Left renal pelvis (tissue), 4 donors: ENCODE measurements around the gene ACOT13. TPM values are rescaled to one million over a fixed set of nuclear protein-coding genes. Genes with fewer than 3 reads are reported as not detected.
"Not testable (repeated sequence)": the region's sequence is repeated elsewhere in the genome, so short reads cannot be mapped to it uniquely, and the experiment has no call there.

Experiments used
- DNase-seq, 4 donors: peaks; one replicate each; pipeline ENCODE4 v3.0.0-alpha.2; 2013; ENCODE audit warnings: low read depth in 4 of 4, low spot score in 3 of 4
- polyA plus RNA-seq, 4 donors: library from polyadenylated mRNA; unstranded; fragments of 120-200 nt; gene quantifications; one replicate each; pipeline ENCODE4 v1.2.1, GENCODE V29; 2013; ENCODE audit not compliant: insufficient read length in 4 of 4

The ACOT13 gene
- polyA plus RNA-seq, 4 donors, result 17.0 to 45.2 (median 36.1) TPM

DNA sequence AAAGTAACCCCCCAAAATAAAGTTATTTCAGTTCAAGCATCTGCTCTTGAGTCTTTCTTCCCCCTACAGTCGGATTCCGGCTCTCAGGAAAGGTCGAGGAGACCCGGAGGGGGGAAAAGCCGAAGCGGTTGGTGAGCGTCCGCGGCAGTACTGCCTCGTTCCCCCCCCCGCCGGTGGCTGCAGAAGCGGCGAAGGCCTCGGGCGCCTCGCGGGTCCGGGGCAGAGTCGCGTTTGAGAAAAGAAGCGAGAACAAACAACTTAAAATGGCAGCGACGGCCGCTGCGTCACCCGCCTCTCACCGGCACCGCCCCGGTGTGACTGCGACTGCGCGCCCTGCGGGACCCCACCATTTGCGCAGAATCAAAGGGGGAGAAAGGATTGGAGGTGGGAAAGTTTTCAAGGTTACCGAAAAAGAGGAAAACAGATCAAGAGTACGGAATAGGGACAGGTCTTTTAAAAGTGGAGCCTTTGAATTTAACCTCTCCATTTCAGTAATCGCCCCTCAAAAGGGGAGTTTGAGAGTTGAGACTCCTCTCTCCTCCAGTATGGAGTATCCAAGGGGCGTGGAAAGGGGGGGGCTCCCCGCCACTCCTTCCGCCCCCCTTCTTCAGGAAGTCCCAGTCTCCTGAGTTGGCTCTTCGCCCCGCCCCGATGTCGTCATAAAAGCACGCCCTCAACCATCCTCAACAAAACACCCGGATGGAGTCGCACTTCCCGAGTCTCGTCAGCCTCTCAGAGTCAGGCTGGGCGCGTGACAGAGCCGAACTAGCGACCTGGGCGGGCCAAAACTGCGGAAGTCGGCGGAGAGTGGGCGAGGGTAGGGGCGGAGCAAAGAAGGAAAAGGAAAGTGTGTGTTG lies 54.0 kb downstream of the ACOT13 start:
- peak; percentile 100 for DNase-seq

DNA sequence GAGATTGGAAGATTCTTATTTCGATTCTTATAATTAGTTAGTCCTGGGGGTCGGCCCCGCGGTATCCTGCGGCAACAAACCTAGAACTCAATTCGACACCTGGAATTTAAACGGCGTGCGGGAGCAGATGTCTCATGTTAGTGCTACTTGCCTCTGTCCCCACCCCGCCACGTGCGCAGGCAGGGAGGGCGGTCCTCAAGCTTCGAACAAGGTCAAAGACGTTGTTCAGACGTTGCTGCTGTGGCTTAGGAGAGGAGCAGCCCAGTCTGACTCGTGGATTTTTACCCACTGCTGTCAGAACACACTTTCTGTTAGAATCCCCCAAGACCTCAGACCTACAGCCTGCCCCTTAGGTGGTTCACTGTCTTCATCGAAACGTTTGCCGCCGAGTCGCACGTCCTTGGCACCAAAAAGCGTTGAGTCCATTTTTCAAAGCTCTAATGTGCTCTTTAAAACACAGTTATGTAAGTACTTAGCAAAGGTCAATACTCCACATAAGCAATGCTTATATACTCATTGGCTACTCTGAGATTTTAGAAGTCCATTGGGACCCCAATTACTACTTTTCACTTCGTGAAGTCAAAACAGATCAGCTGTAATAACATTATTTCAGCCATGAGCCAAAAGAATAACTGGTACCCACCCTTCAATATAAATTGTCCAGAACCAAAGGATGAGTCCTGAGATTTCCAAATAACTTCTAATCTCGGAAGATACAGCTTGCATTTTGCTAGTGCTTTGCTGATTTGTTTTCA lies 54.8 kb downstream of the ACOT13 start:
- no peak for DNase-seq

DNA sequence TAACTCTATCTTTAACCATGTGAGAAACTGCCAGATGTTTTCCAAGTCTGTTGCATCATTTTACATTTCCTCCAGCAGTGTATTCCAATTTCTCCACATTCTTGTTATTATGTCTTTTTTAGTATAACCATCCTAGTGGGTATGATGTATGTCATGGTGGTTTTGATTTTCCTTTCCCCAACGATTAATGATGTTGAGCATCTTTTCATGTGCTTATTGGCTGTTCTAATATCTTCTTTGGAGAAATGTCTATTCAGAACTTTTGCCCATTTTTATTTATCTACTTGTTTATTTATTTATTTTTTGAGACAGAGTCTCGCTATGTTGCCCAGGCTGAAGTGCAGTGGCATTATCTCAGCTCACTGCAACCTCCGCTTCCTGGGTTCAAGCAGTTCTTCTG lies 56.4 kb downstream of the ACOT13 start:
- DNase-seq, result no peak

DNA sequence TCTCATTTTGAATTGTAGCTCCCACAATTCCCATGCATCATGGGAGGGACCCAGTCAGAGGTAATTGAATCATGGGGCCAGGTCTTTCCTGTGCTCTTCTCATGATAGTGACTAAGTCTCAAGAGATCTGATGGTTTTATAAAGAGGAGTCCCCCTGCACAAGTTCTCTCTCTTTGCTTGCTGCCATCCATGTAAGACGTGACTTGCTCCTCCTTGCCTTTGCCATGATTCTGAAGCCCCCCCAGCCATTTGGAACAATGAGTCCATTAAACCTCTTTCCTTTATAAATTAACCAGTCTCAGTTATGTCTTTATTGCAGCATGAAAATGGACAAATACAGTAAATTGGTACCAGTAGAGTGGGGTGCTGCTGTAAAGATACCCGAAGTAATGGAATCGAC lies 63.8 kb downstream of the ACOT13 start:
- DNase-seq, result not testable (repeated sequence)

DNA sequence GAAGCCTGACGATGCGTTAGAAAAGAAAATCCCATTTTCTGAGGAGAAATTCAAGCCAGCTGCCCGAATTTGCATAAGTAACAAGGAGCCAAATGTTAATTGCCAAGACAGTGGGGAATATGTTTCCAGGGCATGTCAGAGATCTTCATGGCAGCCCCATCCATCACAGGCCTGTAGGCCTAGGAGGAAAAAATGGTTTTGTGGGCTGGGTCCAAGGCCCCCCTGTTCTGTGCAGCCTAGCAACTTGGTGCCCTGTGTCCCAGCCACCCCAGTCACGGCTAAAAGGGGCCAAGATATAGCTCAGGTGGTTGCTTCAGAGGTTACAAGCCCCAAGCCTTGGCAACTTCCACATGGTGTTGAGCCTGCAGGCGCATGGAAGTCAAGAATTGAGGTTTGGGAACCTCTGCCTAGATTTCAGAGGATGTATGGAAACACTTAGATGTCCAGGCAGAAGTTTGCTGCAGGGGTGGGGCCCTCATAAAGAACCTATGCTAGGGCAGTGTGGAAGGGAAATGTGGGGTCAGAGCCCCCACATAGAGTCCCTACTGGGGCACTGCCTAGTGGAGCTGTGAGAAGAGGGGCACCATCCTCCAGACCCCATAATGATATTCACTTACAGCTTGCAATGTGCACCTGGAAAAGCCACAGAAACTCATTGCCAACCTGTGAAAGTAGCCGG lies 64.7 kb downstream of the ACOT13 start:
- not testable (repeated sequence) for DNase-seq

DNA sequence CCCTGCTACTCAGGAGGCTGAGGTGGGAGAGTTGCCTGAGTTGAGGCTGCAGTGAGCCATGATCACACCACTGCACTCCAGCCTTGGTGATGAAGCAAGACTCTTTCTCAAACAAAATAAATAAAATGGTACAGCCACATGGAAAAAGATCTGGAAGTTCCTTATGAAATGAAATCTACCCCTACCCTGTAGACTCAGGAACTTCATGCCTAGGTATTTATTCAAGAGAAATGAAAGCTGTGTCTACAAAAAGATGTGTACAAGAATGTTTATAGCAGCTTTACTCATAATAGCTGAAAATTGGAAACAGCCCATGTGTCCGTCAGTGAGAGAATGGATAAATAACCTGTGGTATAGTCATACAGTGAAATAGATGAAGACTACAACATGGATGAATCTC lies 67.3 kb downstream of the ACOT13 start:
- DNase-seq, result no peak

DNA sequence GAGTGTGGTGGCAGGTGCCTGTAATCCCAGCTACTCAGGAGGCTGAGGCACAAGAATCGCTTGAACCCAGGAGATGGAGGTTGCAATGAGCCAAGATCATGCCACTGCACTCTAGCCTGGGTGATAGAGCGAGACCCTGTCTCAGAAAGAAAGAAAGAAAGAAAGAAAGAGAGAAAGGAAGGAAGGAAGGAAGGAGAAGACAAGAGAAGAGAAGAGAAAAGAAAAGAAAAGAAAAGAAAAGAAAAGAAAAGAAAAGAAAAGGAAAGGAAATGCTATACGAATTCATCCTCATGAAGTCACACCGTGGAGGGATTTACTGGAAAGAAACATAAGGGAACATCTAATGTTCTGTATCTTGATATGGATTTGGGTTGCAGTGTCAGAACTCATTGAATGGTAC lies 67.8 kb downstream of the ACOT13 start:
- not testable (repeated sequence) for DNase-seq

DNA sequence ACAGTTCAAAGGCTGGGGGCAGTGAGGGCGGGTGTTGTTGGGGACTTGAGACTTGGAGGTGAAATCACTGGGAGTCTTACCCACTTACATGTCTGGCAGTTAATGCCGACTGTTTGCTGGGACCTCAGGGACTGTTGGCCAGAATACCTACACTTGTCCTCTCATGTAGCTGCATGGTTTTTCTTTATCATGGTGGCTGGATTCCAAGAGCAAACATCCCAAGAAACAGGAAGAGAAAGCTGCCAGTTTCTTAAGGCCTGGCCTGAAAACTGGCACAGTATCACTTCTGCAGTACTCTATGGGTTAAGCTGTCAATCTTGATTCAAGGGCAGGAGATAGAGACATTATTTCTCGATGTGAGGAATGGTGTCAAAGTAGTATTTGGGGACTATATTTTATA lies 71.9 kb downstream of the ACOT13 start:
- no peak for DNase-seq

DNA sequence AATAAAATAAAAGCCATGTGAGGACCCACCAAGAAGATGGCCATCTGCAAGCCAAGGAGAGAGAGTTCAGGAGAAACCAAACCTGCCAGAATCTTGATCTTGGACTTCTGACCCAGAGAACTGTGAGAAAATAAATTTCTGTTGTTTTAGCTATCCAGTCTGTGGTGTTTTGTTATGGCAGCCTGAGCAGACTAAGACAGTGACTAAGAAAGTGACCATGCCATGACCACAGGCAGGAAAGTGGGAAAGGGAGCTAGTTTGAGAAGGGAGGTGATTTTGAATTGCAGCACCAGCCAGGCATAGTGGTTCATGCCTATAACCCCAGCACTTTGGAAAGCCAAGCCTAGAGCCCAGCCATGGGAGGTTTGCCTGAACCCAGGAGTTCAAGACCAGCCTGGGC lies 74.0 kb downstream of the ACOT13 start:
- DNase-seq, result no peak

DNA sequence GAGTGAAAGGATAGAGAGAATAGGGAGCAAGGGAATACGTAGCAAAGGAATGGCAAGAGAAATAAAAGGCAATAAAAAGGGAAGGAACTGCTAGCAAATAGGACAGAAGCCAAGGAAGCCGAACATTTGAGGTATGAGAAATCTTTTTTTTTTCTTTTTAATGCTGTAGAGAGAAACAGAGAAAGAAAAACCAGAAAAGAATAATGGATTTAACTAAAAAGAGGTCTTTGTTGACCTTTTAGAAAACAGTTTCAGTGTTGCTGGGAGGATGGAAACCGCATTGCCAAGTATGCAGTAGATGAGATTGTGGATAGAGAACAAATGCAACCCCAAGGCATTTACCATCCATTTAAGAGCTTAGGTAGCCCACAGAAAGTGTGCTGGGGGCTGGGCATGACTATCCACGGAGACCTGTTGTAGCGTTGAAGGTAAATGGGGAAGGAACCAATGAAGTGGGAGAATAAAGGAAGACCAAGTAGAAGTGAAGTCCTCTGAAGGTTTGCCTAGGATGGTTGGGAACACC lies 75.4 kb downstream of the ACOT13 start:
- DNase-seq, result no peak

DNA sequence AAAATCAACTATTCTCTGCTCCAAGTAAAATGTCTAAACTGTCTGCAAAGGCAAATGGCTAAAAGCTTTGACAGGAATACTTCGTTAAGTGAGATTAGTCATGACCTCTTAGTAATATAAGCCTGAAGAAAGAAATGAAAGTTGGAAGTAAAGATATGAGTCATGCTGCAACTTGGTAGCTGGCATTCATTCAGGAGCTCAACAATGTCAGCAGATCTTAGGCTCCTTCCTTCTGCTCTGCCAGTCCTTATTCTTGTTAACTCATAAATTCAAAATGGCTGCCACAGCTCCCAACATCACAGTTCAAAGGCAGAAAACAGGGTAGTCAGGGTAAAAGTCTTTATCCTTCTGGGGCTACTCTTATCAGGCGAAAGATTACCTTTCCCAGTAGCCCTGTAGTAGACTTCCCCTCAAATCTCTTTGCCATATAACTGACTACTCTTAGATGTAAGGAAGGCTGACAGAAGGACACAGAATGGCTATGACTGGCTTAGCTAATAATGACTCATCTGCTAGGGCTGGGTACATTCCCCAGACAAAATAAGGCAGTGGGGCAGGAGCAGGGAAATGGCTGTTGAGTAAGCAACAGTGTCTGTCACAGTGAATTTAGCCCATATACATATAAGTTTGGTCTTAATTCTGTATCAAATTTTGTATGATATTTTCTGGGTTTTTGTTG lies 76.5 kb downstream of the ACOT13 start:
- DNase-seq, result no peak

DNA sequence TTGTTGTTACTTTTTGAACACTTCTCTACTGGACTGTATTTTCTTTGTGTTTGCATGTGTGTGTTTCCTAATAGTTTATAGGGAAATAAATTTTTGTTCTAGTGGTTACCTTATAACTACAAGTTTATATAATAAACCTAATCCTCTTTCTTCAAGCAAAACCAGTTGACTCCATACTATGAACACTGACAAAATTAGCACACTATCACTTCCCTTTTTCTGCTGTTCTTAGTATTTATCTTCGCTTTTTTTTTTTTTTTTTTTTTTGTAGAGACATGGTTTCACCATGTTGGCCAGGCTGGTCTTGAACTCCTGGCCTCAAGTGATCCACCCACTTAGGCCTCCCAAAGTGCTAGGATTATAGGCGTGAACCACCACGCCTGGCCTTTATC lies 77.1 kb downstream of the ACOT13 start:
- no peak for DNase-seq

DNA sequence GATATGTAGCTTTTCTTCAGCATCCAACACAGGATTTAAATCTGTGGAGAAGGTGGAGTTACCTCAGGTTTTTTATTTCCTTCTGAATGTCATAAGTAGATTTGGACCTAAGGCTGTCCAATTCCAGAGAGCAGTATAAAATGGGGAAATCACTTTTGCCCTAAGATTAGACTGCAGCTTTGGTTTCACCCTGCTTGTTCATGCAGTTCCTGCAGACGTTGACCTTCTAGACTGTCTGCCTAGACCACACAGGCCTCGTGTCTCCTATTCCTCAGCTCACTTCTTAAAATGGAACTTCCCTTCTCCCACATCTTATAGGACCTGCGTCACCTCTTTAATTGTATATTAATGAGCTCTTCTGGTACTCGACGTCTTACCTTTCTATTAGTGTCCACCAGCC lies 78.0 kb downstream of the ACOT13 start:
- DNase-seq, result no peak

DNA sequence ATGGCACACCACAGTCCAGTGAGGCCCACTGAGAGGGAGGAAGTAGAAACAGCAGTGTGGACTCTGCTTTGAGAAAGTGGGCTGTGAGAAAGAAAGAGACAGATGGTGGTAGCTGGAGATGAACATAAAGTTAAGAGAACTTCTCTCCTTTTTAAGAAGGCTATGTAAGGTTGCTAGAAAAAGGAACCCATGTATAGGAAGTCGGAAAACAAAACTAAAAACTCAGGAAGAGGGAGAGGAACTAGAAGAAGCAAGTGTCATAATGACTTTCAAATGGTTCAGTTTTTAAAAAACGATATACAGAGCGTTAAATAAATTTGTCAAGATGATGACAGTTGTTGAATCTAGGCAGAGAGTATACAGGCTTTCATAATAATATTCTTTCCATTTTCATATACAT lies 82.4 kb downstream of the ACOT13 start:
- DNase-seq, result no peak

DNA sequence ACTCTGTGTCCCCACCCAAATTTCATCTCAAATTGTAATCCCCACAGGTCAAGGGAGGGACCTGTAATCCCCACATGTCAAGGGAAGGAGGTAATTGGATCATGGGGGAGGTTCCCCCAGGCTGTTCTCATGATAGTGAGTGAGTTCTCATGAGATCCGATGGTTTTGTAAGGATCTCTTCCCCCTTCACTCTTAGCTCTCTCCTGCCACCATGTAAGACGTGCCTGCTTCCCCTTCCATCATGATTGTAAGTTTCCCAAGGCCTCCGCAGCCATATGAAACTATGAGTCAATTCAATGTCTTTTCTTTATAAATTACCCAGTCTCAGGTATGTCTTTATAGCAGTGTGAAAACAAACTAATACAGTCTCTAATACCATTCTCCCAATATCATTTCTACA lies 84.0 kb downstream of the ACOT13 start:
- DNase-seq, result not testable (repeated sequence)

DNA sequence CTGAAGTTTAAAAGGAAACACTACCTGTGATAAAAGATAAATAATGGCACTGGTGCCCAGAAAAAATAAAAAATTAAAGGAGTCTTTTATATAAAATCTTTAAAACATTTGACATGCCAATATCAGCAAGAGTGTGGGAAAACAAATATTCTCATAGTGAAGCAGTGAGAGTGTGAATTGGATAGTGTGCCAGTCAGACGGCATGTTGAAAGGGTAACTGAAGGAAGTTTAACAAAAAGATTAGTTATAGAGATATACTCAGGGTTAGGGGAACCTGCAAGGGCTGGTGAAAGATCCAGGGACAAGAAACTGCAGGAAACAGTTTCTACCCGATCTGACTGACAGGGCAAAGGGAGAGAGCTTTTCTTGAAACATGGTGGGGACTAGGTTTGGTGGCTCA lies 85.6 kb downstream of the ACOT13 start:
- DNase-seq, result no peak

DNA sequence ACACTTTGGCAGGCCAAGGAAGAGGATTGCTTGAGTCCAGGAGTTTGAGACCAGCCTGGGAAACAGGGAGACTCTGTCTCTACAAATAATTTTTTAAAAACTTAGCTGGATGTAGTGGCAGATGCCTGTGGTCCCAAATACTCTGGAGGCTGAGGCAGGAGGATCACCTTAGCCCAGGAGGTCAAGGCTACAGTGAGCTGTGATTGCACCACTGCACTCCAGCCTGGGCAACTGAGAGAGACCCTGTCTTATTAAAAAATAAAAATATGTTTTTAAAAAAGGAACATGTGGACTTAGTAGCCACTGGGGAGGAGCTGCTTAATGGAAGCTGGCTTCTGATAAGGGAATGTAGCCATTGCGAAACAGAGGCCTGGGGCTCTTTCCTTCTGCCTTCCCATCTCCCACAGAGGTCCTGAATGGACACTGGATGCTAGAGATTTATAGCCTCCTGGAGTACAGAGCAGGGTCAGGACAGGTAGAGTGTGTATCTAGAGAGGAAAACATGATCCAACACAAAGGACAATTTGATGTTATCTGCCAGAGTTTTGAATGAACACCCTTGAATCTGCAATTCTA lies 86.1 kb downstream of the ACOT13 start:
- DNase-seq, result no peak

DNA sequence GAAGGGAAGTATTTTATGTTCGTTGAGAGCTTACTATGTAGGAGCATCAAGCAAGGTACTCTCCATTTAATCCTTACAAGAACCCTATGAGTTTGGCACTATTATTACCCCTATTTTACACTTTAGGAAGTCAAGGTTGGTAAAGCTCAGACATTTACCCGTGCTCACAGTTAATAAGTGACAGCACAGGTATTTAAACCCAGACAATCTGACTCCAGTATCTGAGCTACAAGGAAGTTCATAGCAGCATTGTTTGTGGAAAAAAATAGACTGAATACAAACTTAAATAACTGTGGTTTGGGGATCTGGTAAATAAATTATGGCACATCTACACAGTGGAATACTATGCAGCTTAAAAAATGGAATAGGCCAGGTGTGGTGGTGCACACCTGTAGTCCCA lies 86.7 kb downstream of the ACOT13 start:
- DNase-seq, result no peak

DNA sequence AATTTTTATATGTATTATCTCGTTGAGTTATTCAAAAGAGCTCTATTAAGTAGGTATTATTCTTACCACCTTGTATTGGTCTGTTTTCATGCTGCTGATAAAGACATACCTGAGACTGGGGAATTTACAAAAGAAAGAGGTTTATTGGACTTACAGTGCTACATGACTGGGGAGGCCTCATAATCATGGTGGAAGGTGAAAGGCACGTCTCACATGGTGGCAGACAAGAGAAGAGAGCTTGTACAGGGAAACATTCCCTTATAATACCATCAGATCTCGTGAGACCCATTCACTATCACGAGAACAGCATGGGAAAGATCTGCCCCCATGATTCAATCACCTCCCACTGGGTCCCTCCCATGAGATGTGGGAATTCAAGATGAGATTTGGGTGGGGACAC lies 87.5 kb downstream of the ACOT13 start:
- DNase-seq, result not testable (repeated sequence)
